SK-N-SH (cell line): ENCODE measurements around the gene DENND1A. TPM values are rescaled to one million over a fixed set of nuclear protein-coding genes. Genes with fewer than 3 reads are reported as not detected.

ENCODE experiments used
- CTCF ChIA-PET: fragments of 300-600, 350-600 bp; formaldehyde crosslinking; extraction: SDS; loops from one replicate; lab custom pipeline; 2021; lab: Yijun Ruan, JAX
- POLR2A ChIA-PET: fragments of 350-600 bp; sonication (Branson Sonifier 250); formaldehyde crosslinking; extraction: SDS; loops from one replicate; lab custom pipeline; 2020; ENCODE audit warnings: antibody characterized with exemption, inconsistent platforms; lab: Yijun Ruan, JAX
- DNase-seq: peaks from one replicate; pipeline ENCODE4 v3.0.0; 2012
- H2AFZ ChIP-seq: fragments of 200-600 bp; sonication (generic); 2 replicates; pipeline ENCODE4 v1.8.1; 2016; ENCODE audit warnings: antibody characterized with exemption, mild to moderate bottlenecking, low read depth
- H3F3A ChIP-seq: fragments of 200-600 bp; sonication (generic); replicated peaks from 2 replicates; pipeline ENCODE3; 2016; ENCODE audit warnings: antibody characterized with exemption, mild to moderate bottlenecking; ENCODE audit not compliant: insufficient read depth
- H3K27ac ChIP-seq, 2 experiments: fragments of 200-500 bp in 1 of 2; fragments of 200-600 bp in 1 of 2; sonication (Bioruptor generic) in 1 of 2; sonication (generic), shearing (Covaris generic) in 1 of 2; 2 replicates each; pipeline versions ENCODE4 v1.5.1 to v1.6.1; 2014 to 2016; ENCODE audit warnings: low read depth in 2 of 2, inconsistent platforms in 1 of 2, low read length in 1 of 2, mild to moderate bottlenecking in 1 of 2, mixed read lengths in 1 of 2
- H3K27me3 ChIP-seq: fragments of 200-600 bp; sonication (generic), shearing (Covaris generic); 2 replicates; pipeline ENCODE4 v1.6.1; 2016; ENCODE audit warnings: mixed run types; ENCODE audit not compliant: insufficient read depth
- H3K36me3 ChIP-seq, 2 experiments: fragments of 200-500 bp in 1 of 2; fragments of 200-600 bp in 1 of 2; sonication (Bioruptor generic) in 1 of 2; sonication (generic) in 1 of 2; replicated peaks in 1 of 2; 2 replicates each; pipeline versions ENCODE3 to v1.5.1; 2014 to 2016; ENCODE audit warnings: low read length in 1 of 2, mild to moderate bottlenecking in 1 of 2; ENCODE audit not compliant: insufficient read depth in 2 of 2, control insufficient read depth in 1 of 2
- H3K4me1 ChIP-seq, 2 experiments: fragments of 200-500 bp in 1 of 2; fragments of 200-600 bp in 1 of 2; sonication (Bioruptor generic) in 1 of 2; sonication (generic), shearing (Covaris generic) in 1 of 2; 2 replicates each; pipeline versions ENCODE4 v1.5.1 to v1.6.1; 2014 to 2016; ENCODE audit warnings: low read depth in 1 of 2, low read length in 1 of 2, mixed run types in 1 of 2; ENCODE audit not compliant: insufficient read depth in 2 of 2, control insufficient read depth in 1 of 2
- H3K4me2 ChIP-seq: fragments of 200-600 bp; sonication (generic), shearing (Covaris generic); 2 replicates; pipeline ENCODE4 v1.6.1; 2017; ENCODE audit warnings: mixed run types
- H3K4me3 ChIP-seq, 2 experiments: fragments of 200-500 bp in 1 of 2; fragments of 200-600 bp in 1 of 2; sonication (Bioruptor generic) in 1 of 2; sonication (generic), shearing (Covaris generic) in 1 of 2; 2 replicates each; pipeline versions ENCODE4 v1.5.1 to v1.8.1; 2014 to 2016; ENCODE audit warnings: low read depth in 2 of 2, inconsistent platforms in 1 of 2, low read length in 1 of 2, mild to moderate bottlenecking in 1 of 2, mixed read lengths in 1 of 2, moderate library complexity in 1 of 2
- H3K79me2 ChIP-seq: fragments of 200-600 bp; sonication (generic); 2 replicates; pipeline ENCODE4 v1.8.1; 2017; ENCODE audit warnings: mild to moderate bottlenecking; ENCODE audit not compliant: insufficient read depth
- H3K9ac ChIP-seq: fragments of 200-600 bp; sonication (generic); 2 replicates; pipeline ENCODE4 v1.6.1; 2017; ENCODE audit warnings: mixed run types
- H3K9me2 ChIP-seq: fragments of 200-600 bp; sonication (generic); 2 replicates; pipeline ENCODE4 v1.6.1; 2017; ENCODE audit warnings: mixed run types
- H3K9me3 ChIP-seq: fragments of 200-600 bp; sonication (generic); 2 replicates; pipeline ENCODE4 v1.6.1; 2017; ENCODE audit warnings: mixed run types, mild to moderate bottlenecking, moderate library complexity
- H4K20me1 ChIP-seq: fragments of 200-600 bp; sonication (generic); 2 replicates; pipeline ENCODE4 v1.6.1; 2017; ENCODE audit warnings: mild to moderate bottlenecking, mixed run types; ENCODE audit not compliant: insufficient read depth
- ELF1 ChIP-seq: IDR thresholded peaks from 2 replicates; pipeline ENCODE4 v1.4.0; 2012
- FOXJ3 ChIP-seq: sonication (generic); formaldehyde crosslinking; IDR thresholded peaks from 2 replicates; pipeline ENCODE4 v1.5.1; 2020; ENCODE audit warnings: mild to moderate bottlenecking, missing genetic modification reagents
- JUND ChIP-seq: IDR thresholded peaks from 2 replicates; pipeline ENCODE4 v1.4.0; 2012
- NFIC ChIP-seq: IDR thresholded peaks from 2 replicates; pipeline ENCODE4 v1.4.0; 2012; ENCODE audit warnings: borderline replicate concordance
- NRF1 ChIP-seq: IDR thresholded peaks from 2 replicates; pipeline ENCODE4 v1.6.1; 2012; ENCODE audit warnings: low read depth, mild to moderate bottlenecking, low read length
- POLR2AphosphoS5 ChIP-seq: IDR thresholded peaks from 2 replicates; pipeline ENCODE4 v1.6.1; 2012; ENCODE audit warnings: low read depth, low read length
- WGBS: methylation state at CpG from one replicate; pipeline ENCODE4 v1.1.6; 2017; ENCODE audit warnings: low lambda C conversion rate; 5-methylcytosine and 5-hydroxymethylcytosine counted together
- polyA plus RNA-seq, 3 experiments: library from polyadenylated mRNA; depleted of rRNA; stranded (reverse); fragments of >200 nt; gene quantifications; 2 replicates each; pipeline ENCODE4 v1.2.3, GENCODE V29; 2012
- TF ChIP-seq, protein P1 (sequence below): IDR thresholded peaks from 2 replicates; pipeline ENCODE4 v1.4.0; 2012; ENCODE audit warnings: low read depth, borderline replicate concordance
- TF ChIP-seq, protein P2 (sequence below): IDR thresholded peaks from 2 replicates; pipeline ENCODE4; 2012
- TF ChIP-seq, protein P3 (sequence below): IDR thresholded peaks from 2 replicates; pipeline ENCODE4 v1.4.0; 2012; ENCODE audit warnings: low read depth, borderline replicate concordance
- TF ChIP-seq, protein P4 (sequence below): IDR thresholded peaks from 2 replicates; pipeline ENCODE4 v1.4.0; 2012; ENCODE audit warnings: low read depth
- TF ChIP-seq, protein P5 (sequence below): fragments of 150-350 bp; IDR thresholded peaks from 2 replicates; pipeline ENCODE4 v1.6.1; 2017; ENCODE audit warnings: antibody characterized with exemption, low read length, low read depth, borderline replicate concordance

The DENND1A gene
- polyA plus RNA-seq, 1 of the 3 experiments (the other 2 are of a cell fraction), result 25.4 TPM

DNA sequence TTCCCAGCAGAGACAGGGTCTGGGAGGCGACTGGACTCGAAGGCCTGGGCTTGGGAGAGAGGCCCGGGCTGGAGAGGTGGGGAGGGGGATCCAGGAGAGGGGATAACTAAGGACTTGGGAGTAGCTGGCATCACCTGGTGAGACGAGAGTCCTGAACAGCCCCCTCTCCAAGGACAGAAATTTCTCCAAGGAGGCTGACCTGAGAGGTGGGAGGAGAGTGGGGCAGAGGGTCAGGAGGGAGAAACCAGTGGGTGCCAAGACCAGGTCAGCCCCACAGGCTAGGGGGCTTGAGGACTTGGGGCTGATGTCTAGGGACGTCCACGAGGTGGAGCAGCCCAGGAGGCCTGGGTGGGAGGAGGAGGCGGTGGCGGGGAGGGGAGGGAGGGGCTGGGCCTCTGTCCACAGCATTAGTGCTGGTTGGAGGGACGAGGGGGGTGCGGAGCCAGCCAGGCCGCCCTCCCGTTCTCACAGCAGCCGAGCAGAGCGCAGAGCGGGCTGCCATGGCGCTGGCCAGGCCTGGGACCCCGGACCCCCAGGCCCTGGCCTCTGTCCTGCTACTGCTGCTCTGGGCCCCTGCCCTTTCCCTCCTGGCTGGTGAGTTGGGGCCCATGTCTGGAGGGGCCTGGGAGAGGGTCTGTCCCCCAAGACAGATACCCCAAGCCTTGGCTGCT, 574.0 kb downstream of the DENND1A start, which contains the start of gene CRB2:
TSS of gene CRB2 (plus strand) at position 437 of the 671 bp plus-strand sequence. CDS start at position 501, 64 bp downstream.
- Histone ChIP-seq H3K4me3 (no peak within 1 kb of the TSS), H3K27ac (no peak within 1 kb of the TSS), H3K4me2 (no peak within 1 kb of the TSS), H2AFZ (no peak within 1 kb of the TSS), H4K20me1 (0 out of 2 replicates have a peak, but pooled peaks cover 4% of the 10 kb centered on the region), H3K79me2 (no peaks in the 10 kb centered on the region), H3K36me3 (no peaks in the 10 kb centered on the region), H3F3A (no peaks in the 10 kb centered on the region), H3K9ac (no peak within 1 kb of the TSS)
- peak; percentile 42 for DNase-seq
- ChIA-PET POLR2A (no interaction called here), CTCF (interaction anchor here (0.8 to 10.4 kb wide), 9 partner anchors 12 to 365 kb away, joined by 3 to 331 read pairs (median 5); no protein-coding TSS in a partner anchor)
- TF ChIP-seq, protein P1, sequence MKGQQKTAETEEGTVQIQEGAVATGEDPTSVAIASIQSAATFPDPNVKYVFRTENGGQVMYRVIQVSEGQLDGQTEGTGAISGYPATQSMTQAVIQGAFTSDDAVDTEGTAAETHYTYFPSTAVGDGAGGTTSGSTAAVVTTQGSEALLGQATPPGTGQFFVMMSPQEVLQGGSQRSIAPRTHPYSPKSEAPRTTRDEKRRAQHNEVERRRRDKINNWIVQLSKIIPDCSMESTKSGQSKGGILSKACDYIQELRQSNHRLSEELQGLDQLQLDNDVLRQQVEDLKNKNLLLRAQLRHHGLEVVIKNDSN, result no peak
- TF ChIP-seq, protein P2, sequence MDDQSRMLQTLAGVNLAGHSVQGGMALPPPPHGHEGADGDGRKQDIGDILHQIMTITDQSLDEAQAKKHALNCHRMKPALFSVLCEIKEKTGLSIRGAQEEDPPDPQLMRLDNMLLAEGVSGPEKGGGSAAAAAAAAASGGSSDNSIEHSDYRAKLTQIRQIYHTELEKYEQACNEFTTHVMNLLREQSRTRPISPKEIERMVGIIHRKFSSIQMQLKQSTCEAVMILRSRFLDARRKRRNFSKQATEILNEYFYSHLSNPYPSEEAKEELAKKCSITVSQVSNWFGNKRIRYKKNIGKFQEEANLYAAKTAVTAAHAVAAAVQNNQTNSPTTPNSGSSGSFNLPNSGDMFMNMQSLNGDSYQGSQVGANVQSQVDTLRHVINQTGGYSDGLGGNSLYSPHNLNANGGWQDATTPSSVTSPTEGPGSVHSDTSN, result no peak
- no peak for TF ChIP-seq JUND
- no peak for TF ChIP-seq NFIC
- no peak for TF ChIP-seq FOXJ3 (CRISPR knock-in tag)
- TF ChIP-seq POLR2AphosphoS5, result no peak
- TF ChIP-seq, protein P3, sequence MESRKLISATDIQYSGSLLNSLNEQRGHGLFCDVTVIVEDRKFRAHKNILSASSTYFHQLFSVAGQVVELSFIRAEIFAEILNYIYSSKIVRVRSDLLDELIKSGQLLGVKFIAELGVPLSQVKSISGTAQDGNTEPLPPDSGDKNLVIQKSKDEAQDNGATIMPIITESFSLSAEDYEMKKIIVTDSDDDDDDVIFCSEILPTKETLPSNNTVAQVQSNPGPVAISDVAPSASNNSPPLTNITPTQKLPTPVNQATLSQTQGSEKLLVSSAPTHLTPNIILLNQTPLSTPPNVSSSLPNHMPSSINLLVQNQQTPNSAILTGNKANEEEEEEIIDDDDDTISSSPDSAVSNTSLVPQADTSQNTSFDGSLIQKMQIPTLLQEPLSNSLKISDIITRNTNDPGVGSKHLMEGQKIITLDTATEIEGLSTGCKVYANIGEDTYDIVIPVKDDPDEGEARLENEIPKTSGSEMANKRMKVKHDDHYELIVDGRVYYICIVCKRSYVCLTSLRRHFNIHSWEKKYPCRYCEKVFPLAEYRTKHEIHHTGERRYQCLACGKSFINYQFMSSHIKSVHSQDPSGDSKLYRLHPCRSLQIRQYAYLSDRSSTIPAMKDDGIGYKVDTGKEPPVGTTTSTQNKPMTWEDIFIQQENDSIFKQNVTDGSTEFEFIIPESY, result no peak
- no peak for TF ChIP-seq NRF1
- TF ChIP-seq ELF1, result no peak
- TF ChIP-seq, protein P4, sequence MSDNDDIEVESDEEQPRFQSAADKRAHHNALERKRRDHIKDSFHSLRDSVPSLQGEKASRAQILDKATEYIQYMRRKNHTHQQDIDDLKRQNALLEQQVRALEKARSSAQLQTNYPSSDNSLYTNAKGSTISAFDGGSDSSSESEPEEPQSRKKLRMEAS, result no peak
- TF ChIP-seq, protein P5, sequence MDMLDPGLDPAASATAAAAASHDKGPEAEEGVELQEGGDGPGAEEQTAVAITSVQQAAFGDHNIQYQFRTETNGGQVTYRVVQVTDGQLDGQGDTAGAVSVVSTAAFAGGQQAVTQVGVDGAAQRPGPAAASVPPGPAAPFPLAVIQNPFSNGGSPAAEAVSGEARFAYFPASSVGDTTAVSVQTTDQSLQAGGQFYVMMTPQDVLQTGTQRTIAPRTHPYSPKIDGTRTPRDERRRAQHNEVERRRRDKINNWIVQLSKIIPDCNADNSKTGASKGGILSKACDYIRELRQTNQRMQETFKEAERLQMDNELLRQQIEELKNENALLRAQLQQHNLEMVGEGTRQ, result no peak
- TF ChIP-seq, all 33 proteins: peak for 0
- 69% methylated on average over 8 of the region's 17 CpGs for WGBS
- peaks cover 0 to 10% of the 10 kb centered on the region in 2 experiments; a peak in 1 of 4 replicates for H3K4me1 ChIP-seq
- H3K27me3 ChIP-seq, result peaks cover 6% of the 10 kb centered on the region
- H3K9me2 ChIP-seq, result no peaks in the 10 kb centered on the region
- H3K9me3 ChIP-seq, result no peaks in the 10 kb centered on the region
